ENCODE measurements around the gene SLC35F1.

GRCh38 chr6:118260833-118261232, 353.8 kb downstream of the SLC35F1 start:
- TF ChIP-seq CREB1 (IDR thresholded peaks at IDR 0.05; ENCODE audit: low read depth) = no peak
- TF ChIP-seq TAF1 (IDR thresholded peaks at IDR 0.05; ENCODE audit: low read depth) = no peak

Data from Ishikawa (cell line).